T-helper 1 cell (primary cell): ENCODE data around the gene DKK2.
"Not testable (repeated sequence)": the region's sequence is repeated elsewhere in the genome, so short reads cannot be mapped to it uniquely, and the experiment has no call there.

ENCODE experiments used
- DNase-seq, 5 donors: peaks; one replicate each; pipeline ENCODE4 v3.0.0-alpha.2; 2012 to 2020

DKK2 gene

GRCh38 chr4:106909486-106910188 lies 126.5 kb downstream of the DKK2 start:
- DNase-seq, result no peak

GRCh38 chr4:106908049-106908448 lies 128.1 kb downstream of the DKK2 start:
- DNase-seq, result not testable (repeated sequence)

- DNase-seq, result no peak
These were observed 128.9 kb downstream of the DKK2 start for GRCh38 chr4:106907216-106907615.

- DNase-seq, result no peak
These were observed 129.4 kb downstream of the DKK2 start for GRCh38 chr4:106906728-106907127.

- DNase-seq, result peak in 1 of 5 donors; percentile 12
These were observed 137.4 kb downstream of the DKK2 start for GRCh38 chr4:106898621-106899230.

GRCh38 chr4:106893903-106894302 lies 142.2 kb downstream of the DKK2 start:
- no peak for DNase-seq

- DNase-seq, result no peak
These were observed 142.7 kb downstream of the DKK2 start for GRCh38 chr4:106893395-106893881.

- DNase-seq, result no peak
These were observed 143.3 kb downstream of the DKK2 start for GRCh38 chr4:106892786-106893185.

- DNase-seq, result no peak
These were observed 160.8 kb downstream of the DKK2 start for GRCh38 chr4:106875340-106875739.
